HG02943 (cell line): ENCODE measurements around the gene SEZ6.

Experiments used
- ATAC-seq: cut with Tn5 transposase; IDR thresholded peaks from one replicate; pipeline ENCODE4 v1.9.1; 2021; ENCODE audit warnings: mild to moderate bottlenecking, low read depth, moderate library complexity; ENCODE audit not compliant: unreplicated experiment

Gene SEZ6

GRCh38 chr17:28958820-28959455 is 46.9 kb downstream of the SEZ6 start:
- ATAC-seq = no peak

DNA sequence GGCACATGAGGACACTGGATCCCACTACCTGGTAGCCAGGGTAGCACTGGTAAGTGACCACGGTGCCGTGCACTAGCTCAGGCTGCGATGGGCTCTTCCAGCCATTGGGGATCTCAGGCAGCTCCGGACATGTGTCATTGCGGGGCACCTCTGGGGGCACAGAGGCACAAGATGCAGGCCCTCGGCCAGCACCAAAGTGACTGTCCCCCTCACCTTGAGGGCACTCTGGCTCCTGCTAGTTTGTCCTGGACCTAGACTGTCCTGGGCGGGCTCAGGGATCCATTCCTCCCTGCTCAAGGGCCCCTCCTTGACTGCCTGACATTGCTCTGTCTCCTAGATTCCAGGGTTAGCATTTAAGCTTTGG is 47.9 kb downstream of the SEZ6 start:
- no peak for ATAC-seq

- ATAC-seq = no peak
Measured at GRCh38 chr17:28957277-28957991, 48.4 kb downstream of the SEZ6 start.

- ATAC-seq = no peak
Measured at GRCh38 chr17:28956861-28957260, 49.0 kb downstream of the SEZ6 start.

- no peak for ATAC-seq
Measured at GRCh38 chr17:28956112-28956511, 49.7 kb downstream of the SEZ6 start.

- no peak for ATAC-seq
Measured at GRCh38 chr17:28955408-28955807, 50.4 kb downstream of the SEZ6 start.

DNA sequence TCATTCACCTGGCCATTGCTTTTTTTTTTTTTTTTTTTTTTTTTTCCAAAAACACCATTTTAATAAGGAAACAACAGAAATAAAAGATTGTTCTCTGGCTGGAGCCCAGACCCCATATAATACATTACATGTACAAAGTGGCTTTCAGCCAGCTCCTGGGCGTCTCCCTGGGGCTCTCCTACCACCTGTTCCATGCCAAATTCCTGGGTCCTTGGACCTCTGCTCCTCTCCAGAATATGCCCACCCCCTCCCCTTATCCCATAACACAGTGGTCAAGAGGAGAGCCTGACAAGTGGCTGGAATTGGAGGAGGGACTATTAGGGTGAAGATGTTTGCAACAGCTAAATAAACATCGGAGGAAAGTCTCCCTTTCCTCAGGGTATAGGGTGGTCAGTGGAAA is 50.9 kb downstream of the SEZ6 start:
- ATAC-seq = no peak

- ATAC-seq = no peak
Measured at GRCh38 chr17:28953444-28954118, 52.3 kb downstream of the SEZ6 start.

DNA sequence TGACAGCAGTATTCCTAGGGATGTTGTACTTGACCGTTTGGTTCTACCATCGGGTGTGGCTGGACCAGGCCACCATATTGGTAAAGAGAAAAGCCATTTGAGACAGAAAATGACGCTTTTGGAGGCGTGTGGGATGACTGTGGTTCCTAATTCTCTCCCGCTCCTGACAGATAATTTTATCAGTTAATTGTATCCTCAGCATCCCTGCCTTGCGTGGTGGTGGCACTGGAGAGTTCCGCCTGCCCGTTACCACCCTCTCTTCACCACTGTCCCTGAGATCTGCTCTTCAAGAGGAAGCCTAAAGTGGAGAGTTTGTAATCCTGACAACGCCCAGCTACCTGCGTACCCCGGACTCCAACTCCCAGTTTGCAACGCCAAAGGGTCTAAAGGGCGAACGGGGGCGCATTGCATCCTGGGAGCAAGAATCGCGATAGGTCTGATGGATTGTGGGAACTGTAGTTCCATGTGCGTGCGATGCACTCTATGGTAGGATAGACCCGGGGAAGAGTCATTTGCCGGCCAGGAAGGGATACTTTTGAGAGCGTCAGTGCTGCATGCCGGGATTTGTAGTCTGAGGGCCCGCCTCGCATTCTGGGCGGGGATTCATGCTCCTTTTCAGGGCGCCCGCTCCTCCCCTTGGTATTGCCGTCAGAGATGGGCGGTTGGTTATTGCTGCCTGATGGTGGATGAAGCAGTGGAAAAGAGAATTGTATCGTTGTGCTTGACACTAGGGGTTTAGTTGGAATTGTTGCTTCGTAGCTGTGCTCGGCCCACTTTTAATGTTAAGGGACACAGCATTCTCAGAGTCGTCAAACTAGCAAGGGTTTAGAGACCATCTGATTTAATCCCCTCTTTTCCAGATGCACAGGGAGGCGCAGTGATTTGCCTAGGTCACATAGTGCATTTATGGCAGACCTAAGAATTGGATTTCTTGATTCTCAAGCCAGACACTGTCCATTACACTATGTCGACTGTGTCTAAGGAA is 53.5 kb downstream of the SEZ6 start:
- ATAC-seq = peak; percentile 56

DNA sequence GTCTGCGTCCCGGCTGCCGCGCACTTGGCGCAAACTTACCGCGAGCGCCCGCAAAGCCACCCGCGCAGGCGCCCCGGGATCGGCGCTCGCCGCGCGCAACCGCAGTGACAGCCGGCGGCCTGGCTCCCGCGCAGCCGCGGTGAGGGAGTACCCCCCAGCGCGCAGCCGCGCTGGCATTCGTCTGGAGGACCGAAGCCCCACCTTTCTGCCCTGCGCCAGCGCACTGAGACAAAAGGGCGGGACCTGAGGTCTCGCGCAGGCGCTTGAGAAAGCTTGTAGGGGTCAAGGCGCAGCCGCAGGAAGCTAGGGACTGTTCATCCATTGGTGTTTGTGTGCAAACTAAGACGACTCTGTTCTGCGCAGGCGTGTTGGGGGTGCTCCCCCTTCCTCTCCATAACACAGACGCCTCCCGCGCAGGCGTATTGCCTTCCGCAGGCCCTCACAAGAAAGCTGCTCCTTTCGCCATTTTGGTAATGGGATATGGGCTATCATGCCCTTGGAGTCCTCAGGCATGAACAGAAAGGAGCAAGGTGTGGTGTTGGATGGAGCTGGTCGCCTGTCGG is 54.3 kb downstream of the SEZ6 start, which contains the start of gene PHF12:
Gene PHF12 (minus strand): TSS at position 91 of the 563 bp plus-strand sequence. CDS start 558 bp downstream, outside the sequence.
- ATAC-seq = peak; percentile 65

DNA sequence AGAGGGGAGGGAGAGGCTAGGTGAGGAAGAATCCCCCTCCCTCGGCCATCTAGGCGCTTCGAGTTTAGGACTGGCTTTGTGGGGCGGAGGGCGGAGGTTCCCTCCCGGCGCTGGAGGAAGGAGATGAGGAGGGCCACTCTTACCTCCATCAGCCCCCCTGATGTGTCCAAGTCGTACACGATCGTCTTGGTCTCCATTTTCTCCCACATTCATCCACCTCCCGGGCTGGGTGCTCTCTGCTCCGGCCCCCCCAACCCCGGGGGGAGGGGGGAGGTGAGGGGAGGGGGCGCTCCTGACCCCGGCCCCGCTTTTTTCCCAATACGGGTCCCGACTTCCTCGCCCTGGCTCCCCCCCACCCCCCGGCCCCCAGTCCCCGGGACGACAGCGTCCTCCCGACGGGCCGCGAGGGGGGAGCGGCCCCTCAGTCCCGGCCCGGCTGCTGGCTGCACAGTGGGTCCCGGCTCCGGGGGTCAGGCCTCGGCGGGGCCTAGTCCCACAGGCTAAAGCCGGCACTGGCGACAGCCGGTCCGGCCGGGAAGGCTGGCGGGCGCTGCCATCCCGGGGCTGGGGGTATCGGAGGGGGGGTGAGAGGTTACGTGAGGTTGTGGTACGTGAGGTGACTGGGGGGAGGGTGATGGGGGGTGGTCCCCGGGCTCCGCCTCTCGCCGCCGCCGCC is 54.9 kb downstream of the SEZ6 start:
- no peak for ATAC-seq

DNA sequence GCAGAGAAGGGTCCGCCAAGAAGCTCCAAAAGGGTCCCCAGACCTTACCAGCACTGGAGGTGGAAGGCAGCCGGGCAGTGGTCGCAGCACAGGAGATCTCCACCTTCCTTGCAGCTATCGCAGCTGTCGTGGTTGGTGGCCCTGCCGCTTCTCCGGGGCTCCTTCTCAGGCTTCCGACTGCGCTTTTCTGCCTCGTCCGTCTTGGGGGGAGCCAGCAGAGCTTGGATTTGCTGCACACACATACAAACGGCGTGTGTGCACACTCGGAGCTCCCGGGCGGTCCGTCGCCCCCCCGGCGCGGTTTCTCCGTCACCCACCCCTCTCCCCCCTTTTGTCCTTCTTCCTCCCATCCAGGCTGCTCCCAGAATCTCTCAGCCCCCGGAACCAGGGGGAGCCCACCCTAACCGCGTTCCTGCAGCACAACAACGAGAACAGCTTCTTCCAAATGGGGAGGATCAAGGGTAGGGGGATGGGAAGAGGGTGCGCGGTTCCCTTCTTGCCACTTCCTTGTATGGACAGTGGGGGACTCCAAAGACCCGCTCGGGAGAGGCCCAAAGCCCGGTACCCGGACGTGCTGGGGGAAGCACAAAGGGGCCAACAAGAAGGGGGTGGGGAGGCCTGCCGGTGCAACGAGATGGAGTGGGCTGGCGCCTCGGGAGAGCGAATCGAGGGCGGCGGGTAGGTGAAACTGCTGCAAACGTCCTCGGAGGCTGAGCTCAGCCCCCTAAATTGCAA is 55.6 kb downstream of the SEZ6 start:
- ATAC-seq = no peak

GRCh38 chr17:28949185-28950016 is 56.4 kb downstream of the SEZ6 start:
- no peak for ATAC-seq

- no peak for ATAC-seq
Measured at GRCh38 chr17:28948873-28949184, 57.0 kb downstream of the SEZ6 start.

GRCh38 chr17:28948342-28948741 is 57.5 kb downstream of the SEZ6 start:
- ATAC-seq = no peak

DNA sequence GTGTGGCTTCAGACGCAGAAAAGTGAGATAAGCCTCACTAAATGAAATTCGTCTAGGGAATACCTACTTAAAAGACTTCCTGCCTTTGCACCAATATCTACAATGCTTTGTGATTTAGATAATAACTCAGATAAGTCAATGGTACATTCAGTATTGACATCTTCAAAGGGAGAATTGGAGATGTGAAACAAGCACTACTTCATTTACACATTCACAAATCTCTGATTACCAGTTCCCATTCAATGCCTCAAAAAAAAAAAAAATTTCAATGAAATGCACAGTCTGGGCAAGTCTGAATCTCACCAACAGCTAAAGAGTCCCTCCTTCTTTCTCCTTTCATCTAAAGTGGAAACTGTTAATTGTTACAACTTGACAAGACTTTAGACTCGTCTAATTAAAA is 58.2 kb downstream of the SEZ6 start:
- no peak for ATAC-seq

- ATAC-seq = no peak
Measured at GRCh38 chr17:28946239-28946638, 59.6 kb downstream of the SEZ6 start.
